Hepatocyte (in vitro differentiated cells): ENCODE measurements around the gene OR52W1. TPM values are rescaled to one million over a fixed set of nuclear protein-coding genes. Genes with fewer than 3 reads are reported as not detected.

Source experiments
- DNase-seq: peaks from one replicate; pipeline ENCODE4 v3.0.0-alpha.2; 2016; ENCODE audit warnings: low spot score
- H2AFZ ChIP-seq: fragments of 200-600 bp; sonication (generic); 2 replicates; pipeline ENCODE4 v1.6.0; 2016; ENCODE audit warnings: antibody characterized with exemption, mild to moderate bottlenecking
- H3K27ac ChIP-seq: fragments of 200-600 bp; sonication (generic); 2 replicates; pipeline ENCODE4 v1.5.1; 2016; ENCODE audit warnings: mild to moderate bottlenecking
- H3K27me3 ChIP-seq: fragments of 200-600 bp; sonication (generic); 2 replicates; pipeline ENCODE4 v1.6.1; 2016
- H3K36me3 ChIP-seq: fragments of 200-600 bp; sonication (generic); replicated peaks from 2 replicates; pipeline ENCODE4 v1.5.1; 2016; ENCODE audit warnings: low read depth; ENCODE audit not compliant: insufficient read depth
- H3K4me1 ChIP-seq: fragments of 200-600 bp; sonication (generic); 2 replicates; pipeline ENCODE4 v1.5.1; 2016; ENCODE audit warnings: mild to moderate bottlenecking, moderate library complexity; ENCODE audit not compliant: insufficient read depth
- H3K4me2 ChIP-seq: fragments of 200-600 bp; sonication (generic); 2 replicates; pipeline ENCODE4 v1.6.0; 2016
- H3K4me3 ChIP-seq: fragments of 200-600 bp; sonication (generic); 2 replicates; pipeline ENCODE4 v1.5.1; 2016; ENCODE audit warnings: mild to moderate bottlenecking
- H3K79me2 ChIP-seq: fragments of 200-600 bp; sonication (generic); 2 replicates; pipeline ENCODE4 v1.6.0; 2017; ENCODE audit warnings: mild to moderate bottlenecking
- H3K9me2 ChIP-seq: fragments of 200-600 bp; sonication (generic); replicated peaks from 2 replicates; pipeline ENCODE4 v1.6.0; 2017; ENCODE audit warnings: mild to moderate bottlenecking; ENCODE audit not compliant: insufficient read depth
- H3K9me3 ChIP-seq: fragments of 200-600 bp; sonication (generic); 2 replicates; pipeline ENCODE4 v1.5.1; 2016; ENCODE audit warnings: low read depth, mild to moderate bottlenecking
- H4K20me1 ChIP-seq: fragments of 200-600 bp; sonication (generic); 2 replicates; pipeline ENCODE4 v1.6.0; 2016; ENCODE audit warnings: mild to moderate bottlenecking; ENCODE audit not compliant: insufficient read depth, poor library complexity, severe bottlenecking
- EZH2 ChIP-seq: fragments of 200-600 bp; sonication (generic); IDR thresholded peaks from 2 replicates; pipeline ENCODE4 v1.6.1; 2016; ENCODE audit warnings: antibody characterized with exemption, mild to moderate bottlenecking, borderline replicate concordance
- EZH2phosphoT487 ChIP-seq: fragments of 200-600 bp; sonication (generic); IDR thresholded peaks from one replicate; pipeline ENCODE4 v1.6.1; 2018; ENCODE audit warnings: antibody characterized with exemption, mild to moderate bottlenecking, low read depth, moderate library complexity; ENCODE audit not compliant: unreplicated experiment, severe bottlenecking
- WGBS: methylation state at CpG from one replicate; pipeline ENCODE4 v1.1.6; 2016; ENCODE audit warnings: low lambda C conversion rate; ENCODE audit errors: missing lambda C conversion rate; 5-methylcytosine and 5-hydroxymethylcytosine counted together
- polyA plus RNA-seq: library from polyadenylated mRNA; unstranded; fragments of >200 nt; fragmentation: Nextera tagmentation; extraction: Ambion mirVana; gene quantifications from 2 replicates; pipeline ENCODE4 v1.2.1, GENCODE V29; 2016
- total RNA-seq: library from RNA; depleted of rRNA; stranded (reverse); fragments of >200 nt; gene quantifications from 2 replicates; pipeline ENCODE4 v1.2.3, GENCODE V29; 2014
- TF ChIP-seq, protein P1 (sequence below): fragments of 200-600 bp; sonication (generic); IDR thresholded peaks from 2 replicates; pipeline ENCODE4 v1.5.1; 2016; ENCODE audit warnings: antibody characterized with exemption, mild to moderate bottlenecking; ENCODE audit not compliant: poor library complexity

The OR52W1 gene
- total and polyA plus RNA-seq, 2 experiments from 2014 or later = not detected

DNA sequence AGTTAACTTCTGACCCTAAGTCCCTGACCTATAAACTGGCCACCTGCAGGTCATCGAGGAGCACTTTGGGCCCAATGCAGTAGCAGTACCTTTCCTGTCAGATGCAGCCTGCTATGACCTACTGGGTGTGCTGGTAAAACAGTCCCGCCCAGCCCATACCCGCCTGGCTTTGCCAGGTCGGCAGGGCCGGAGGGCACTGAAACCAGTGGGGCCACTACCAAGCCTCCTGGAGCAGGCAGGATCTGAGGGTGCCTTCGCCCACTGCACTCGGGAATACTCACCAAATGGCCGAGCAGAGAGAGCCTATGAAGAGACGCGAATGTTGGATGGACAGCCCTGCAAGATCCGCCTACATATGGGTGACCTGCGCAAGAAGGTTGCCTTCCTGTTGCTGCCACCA, 10.8 kb downstream of the OR52W1 start:
- no peaks in the 10 kb centered on the region for H3K36me3 ChIP-seq
- over 99% methylated on average over 12 of the region's 12 CpGs for WGBS

DNA sequence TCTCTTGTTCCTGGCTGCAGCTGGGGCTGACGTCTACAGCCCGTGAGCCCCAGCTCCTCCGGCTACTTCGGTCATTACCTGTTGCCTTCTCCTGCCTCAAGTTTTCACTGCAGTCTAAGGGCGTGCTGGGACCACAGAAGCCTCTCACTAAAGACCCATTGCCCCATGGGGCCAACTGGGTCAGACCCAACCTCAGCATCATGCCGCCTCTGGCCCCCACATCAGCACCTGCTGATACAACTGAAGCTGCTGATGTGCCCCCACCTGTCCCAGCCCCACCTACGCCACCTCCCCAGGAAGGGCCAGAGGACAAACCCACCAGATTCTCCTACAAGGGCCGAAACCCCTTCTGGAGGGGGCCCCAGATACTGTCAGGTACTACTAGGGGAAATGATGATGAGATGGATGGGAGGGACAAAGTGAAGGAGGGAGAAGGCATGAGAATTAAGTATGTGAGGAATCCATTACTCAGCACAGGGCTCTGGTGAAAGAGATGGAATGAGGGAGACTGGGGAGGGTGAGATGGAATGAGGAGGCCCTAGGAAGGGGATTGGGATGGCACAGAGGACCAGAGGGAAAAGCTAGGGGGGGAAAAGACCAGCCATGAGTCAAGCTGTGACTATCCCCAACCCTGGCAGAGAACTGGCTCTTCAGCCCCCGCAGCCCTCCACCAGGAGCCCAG, 11.4 kb downstream of the OR52W1 start:
- no peak overlapping the region for H3K27ac ChIP-seq
- no peaks in the 10 kb centered on the region for H3K36me3 ChIP-seq
- H3K4me2 ChIP-seq = no peak overlapping the region
- no peak overlapping the region for H3K4me3 ChIP-seq
- no peak for DNase-seq
- H3K9me2 ChIP-seq = no peaks in the 10 kb centered on the region
- no peak overlapping the region for H2AFZ ChIP-seq
- WGBS = 97% methylated on average over 9 of the region's 9 CpGs
- H3K9me3 ChIP-seq = no peaks in the 10 kb centered on the region
- TF ChIP-seq EZH2phosphoT487 (no peak), EZH2 (no peak)
- TF ChIP-seq, protein P1, sequence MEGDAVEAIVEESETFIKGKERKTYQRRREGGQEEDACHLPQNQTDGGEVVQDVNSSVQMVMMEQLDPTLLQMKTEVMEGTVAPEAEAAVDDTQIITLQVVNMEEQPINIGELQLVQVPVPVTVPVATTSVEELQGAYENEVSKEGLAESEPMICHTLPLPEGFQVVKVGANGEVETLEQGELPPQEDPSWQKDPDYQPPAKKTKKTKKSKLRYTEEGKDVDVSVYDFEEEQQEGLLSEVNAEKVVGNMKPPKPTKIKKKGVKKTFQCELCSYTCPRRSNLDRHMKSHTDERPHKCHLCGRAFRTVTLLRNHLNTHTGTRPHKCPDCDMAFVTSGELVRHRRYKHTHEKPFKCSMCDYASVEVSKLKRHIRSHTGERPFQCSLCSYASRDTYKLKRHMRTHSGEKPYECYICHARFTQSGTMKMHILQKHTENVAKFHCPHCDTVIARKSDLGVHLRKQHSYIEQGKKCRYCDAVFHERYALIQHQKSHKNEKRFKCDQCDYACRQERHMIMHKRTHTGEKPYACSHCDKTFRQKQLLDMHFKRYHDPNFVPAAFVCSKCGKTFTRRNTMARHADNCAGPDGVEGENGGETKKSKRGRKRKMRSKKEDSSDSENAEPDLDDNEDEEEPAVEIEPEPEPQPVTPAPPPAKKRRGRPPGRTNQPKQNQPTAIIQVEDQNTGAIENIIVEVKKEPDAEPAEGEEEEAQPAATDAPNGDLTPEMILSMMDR = no peak
- H3K4me1 ChIP-seq = no peaks in the 10 kb centered on the region
- no peaks in the 10 kb centered on the region for H4K20me1 ChIP-seq
- no peaks in the 10 kb centered on the region for H3K27me3 ChIP-seq
- no peaks in the 10 kb centered on the region for H3K79me2 ChIP-seq

More for the DNA sequence above, 10.8 kb downstream of the OR52W1 start:
- Histone ChIP-seq H3K27ac (no peak overlapping the region), H3K79me2 (no peaks in the 10 kb centered on the region), H3K27me3 (no peaks in the 10 kb centered on the region), H3K9me3 (no peaks in the 10 kb centered on the region), H2AFZ (no peak overlapping the region), H3K4me1 (no peaks in the 10 kb centered on the region), H3K9me2 (no peaks in the 10 kb centered on the region), H3K4me3 (no peak overlapping the region), H4K20me1 (no peaks in the 10 kb centered on the region), H3K4me2 (no peak overlapping the region)
- TF ChIP-seq, protein P1 = no peak
- TF ChIP-seq EZH2phosphoT487 (no peak), EZH2 (no peak)
- DNase-seq = no peak

DNA sequence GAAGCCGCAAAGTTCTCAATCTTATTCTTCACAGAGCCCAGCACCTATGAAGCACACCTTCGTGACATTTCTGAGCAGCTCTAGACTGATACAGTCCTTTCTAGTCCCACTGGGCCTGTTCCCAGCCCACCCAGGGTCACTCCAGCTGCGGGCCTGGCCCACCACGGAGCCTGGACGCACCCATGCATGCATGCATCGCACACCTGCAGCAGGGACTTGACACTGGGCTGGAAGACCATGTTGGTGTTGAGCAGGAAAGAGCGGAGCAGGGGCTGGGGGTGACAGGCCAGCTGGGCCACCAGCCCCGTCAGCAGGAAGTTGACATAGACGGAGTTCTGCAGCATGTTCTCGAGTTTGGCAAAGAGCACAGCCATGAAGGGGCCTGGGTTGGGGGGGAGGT, 15.5 kb downstream of the OR52W1 start:
- Histone ChIP-seq H3K4me1 (no peaks in the 10 kb centered on the region), H3K9me3 (no peaks in the 10 kb centered on the region), H3K79me2 (no peaks in the 10 kb centered on the region), H3K36me3 (no peaks in the 10 kb centered on the region), H3K4me2 (no peak overlapping the region), H4K20me1 (no peaks in the 10 kb centered on the region), H3K9me2 (no peaks in the 10 kb centered on the region), H2AFZ (no peak overlapping the region), H3K27ac (no peak overlapping the region), H3K27me3 (no peaks in the 10 kb centered on the region), H3K4me3 (no peak overlapping the region)
- DNase-seq = no peak
- 98% methylated on average over 10 of the region's 10 CpGs for WGBS
- TF ChIP-seq EZH2 = no peak
- TF ChIP-seq, protein P1 = no peak
- no peak for TF ChIP-seq EZH2phosphoT487

DNA sequence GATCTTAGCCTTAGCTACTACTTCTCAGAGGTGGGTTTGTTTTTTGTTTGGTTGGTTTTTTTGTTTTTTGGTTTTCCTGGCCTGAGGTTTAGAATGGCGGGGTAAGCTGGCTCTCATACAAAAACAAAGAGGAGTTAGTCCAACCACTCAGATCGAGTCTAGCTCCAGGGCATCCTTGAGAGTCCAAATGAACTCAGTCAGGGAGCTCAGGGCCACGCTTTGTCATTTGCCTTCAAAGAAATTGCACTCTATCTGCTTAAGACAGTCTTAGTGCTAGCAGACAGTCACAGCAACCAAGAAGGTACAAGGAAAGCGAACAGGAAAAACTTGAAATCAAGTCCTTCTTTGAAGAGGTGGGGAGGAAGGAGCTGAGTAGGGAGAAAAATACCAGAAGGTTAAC, 17.5 kb downstream of the OR52W1 start:
- H3K9me2 ChIP-seq = no peaks in the 10 kb centered on the region
- no peak for TF ChIP-seq EZH2phosphoT487
- no peak for TF ChIP-seq EZH2
- TF ChIP-seq, protein P1 = no peak
- no peak for DNase-seq
- no peak overlapping the region for H3K4me3 ChIP-seq
- WGBS = 90% methylated on average over 4 of the region's 4 CpGs
- H3K27ac ChIP-seq = no peak overlapping the region
- H3K36me3 ChIP-seq = no peaks in the 10 kb centered on the region
- no peaks in the 10 kb centered on the region for H3K27me3 ChIP-seq
- H2AFZ ChIP-seq = no peak overlapping the region
- H3K9me3 ChIP-seq = no peaks in the 10 kb centered on the region
- no peaks in the 10 kb centered on the region for H3K4me1 ChIP-seq
- H3K79me2 ChIP-seq = peaks cover 9% of the 10 kb centered on the region
- H3K4me2 ChIP-seq = no peak overlapping the region
- H4K20me1 ChIP-seq = no peaks in the 10 kb centered on the region
